Activated T-cell treated with anti-CD3 and anti-CD28 coated beads, Interleukin-2, amount 50 U/mL, for 4 hours (primary cell): Measurements from ENCODE around the gene LUC7L2. TPM values are rescaled to one million over a fixed set of nuclear protein-coding genes. Genes with fewer than 3 reads are reported as not detected.
"Not testable (repeated sequence)": the region's sequence is repeated elsewhere in the genome, so short reads cannot be mapped to it uniquely, and the experiment has no call there.

ENCODE experiments used
- ATAC-seq, 2 donors: fragments of 200-7000 bp; cut with Tn5 transposase; one replicate each; pipeline ENCODE4 v1.10.0; 2021
- DNase-seq: peaks from one replicate; pipeline ENCODE4 v3.0.0-alpha.2; 2020
- H3K27me3 Mint-ChIP-seq: one replicate; pipeline ENCODE4 v1.8.0; 2021; ENCODE audit warnings: low read depth, mixed read lengths
- H3K36me3 Mint-ChIP-seq: one replicate; pipeline ENCODE4 v1.8.0; 2022; ENCODE audit warnings: mixed read lengths; ENCODE audit not compliant: insufficient read depth
- H3K4me1 Mint-ChIP-seq: one replicate; pipeline ENCODE4 v1.8.0; 2021; ENCODE audit warnings: low read depth, mixed read lengths
- H3K4me3 Mint-ChIP-seq: one replicate; pipeline ENCODE4 v1.8.0; 2021; ENCODE audit warnings: mild to moderate bottlenecking, moderate library complexity, mixed read lengths
- H3K9me3 Mint-ChIP-seq: one replicate; pipeline ENCODE4 v1.8.0; 2021; ENCODE audit warnings: mixed read lengths
- total RNA-seq, 3 donors: library from RNA; stranded (reverse); gene quantifications; one replicate each; pipeline ENCODE4 v1.2.1, GENCODE V29; 2021

LUC7L2 gene
- total RNA-seq, 3 donors from 2014 or later: 198 to 214 (median 207) TPM

DNA sequence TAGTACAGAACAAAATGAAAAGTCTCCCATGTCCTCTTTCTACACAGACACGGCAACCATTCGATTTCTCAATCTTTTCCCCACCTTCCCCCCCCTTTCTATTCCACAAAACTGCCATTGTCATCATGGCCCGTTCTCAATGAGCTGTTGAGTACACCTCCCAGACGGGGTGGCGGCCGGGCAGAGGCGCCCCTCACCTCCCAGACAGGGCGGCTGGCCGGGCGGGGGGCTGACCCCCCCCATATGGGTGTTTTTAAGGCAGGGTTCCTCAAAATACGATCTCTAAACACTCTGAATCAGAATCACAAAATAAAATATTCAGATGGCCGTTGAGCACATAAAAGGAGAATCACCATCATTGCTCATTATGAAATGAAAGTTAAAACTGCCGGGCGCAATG, 70.0 kb downstream of the LUC7L2 start:
- H3K27me3 Mint-ChIP-seq, H3K4me3 Mint-ChIP-seq, ATAC-seq, H3K9me3 Mint-ChIP-seq, DNase-seq, H3K4me1 Mint-ChIP-seq: not testable (repeated sequence)
- peaks cover 16% of the 10 kb centered on the region for H3K36me3 Mint-ChIP-seq

- H3K9me3 Mint-ChIP-seq: no peaks in the 10 kb centered on the region
- H3K4me1 Mint-ChIP-seq: peaks cover 8% of the 10 kb centered on the region
- DNase-seq (no peak), ATAC-seq (no peak)
- H3K27me3 Mint-ChIP-seq: no peaks in the 10 kb centered on the region
- H3K4me3 Mint-ChIP-seq: no peak overlapping the region
- peaks cover 15% of the 10 kb centered on the region for H3K36me3 Mint-ChIP-seq
Observed at GRCh38 chr7:139430443-139430842, 70.7 kb downstream of the LUC7L2 start.

DNA sequence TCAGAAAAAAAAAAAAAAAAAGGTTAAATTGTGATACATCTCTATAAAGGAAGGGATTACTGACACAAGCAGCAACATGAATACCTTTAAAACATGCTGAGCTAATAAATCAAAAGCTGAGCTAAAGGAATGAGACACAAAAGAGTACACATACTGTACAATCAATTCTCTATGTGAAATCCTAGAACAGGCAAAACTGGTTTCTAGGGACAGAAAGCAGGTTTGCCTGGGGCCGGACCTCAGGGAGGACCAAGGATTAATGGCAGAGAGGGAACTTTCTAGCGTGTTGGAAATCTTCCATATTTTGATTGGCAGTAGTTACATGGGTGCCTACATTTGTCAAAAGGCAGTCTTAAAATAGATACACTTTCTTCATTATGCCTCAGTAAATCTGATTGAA, 71.3 kb downstream of the LUC7L2 start:
- no peaks in the 10 kb centered on the region for H3K9me3 Mint-ChIP-seq
- peaks cover 18% of the 10 kb centered on the region for H3K36me3 Mint-ChIP-seq
- ATAC-seq (no peak), DNase-seq (no peak)
- no peaks in the 10 kb centered on the region for H3K27me3 Mint-ChIP-seq
- H3K4me3 Mint-ChIP-seq: no peak overlapping the region
- peaks cover 11% of the 10 kb centered on the region for H3K4me1 Mint-ChIP-seq

GRCh38 chr7:139431459-139431858, 71.8 kb downstream of the LUC7L2 start:
- no peak for DNase-seq
- Mint-ChIP-seq H3K4me3 (no peak overlapping the region), H3K4me1 (peaks cover 11% of the 10 kb centered on the region), H3K27me3 (no peaks in the 10 kb centered on the region), H3K9me3 (no peaks in the 10 kb centered on the region), H3K36me3 (peaks cover 18% of the 10 kb centered on the region)
- no peak for ATAC-seq

DNA sequence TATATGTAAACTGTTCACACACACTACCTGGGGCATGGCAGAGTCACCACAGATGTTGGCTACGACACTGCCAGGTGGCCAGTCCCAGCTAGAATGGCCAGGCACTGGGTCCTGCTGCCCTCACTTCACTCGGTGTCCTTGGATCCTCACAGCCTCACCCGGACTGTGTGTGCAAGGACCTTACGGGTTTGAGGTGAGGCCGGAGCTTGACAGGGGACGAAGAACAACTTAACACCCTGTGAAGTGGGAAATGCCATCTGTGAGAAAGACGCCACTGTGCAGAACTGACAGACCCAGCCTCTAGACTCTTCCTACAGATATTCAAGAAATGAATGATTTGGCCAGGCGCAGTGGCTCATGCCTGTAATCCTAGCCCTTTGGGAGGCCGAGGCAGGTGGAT, 77.1 kb downstream of the LUC7L2 start:
- Mint-ChIP-seq H3K9me3 (no peaks in the 10 kb centered on the region), H3K4me3 (no peak overlapping the region), H3K4me1 (peaks cover 11% of the 10 kb centered on the region), H3K27me3 (no peaks in the 10 kb centered on the region), H3K36me3 (peaks cover 9% of the 10 kb centered on the region)
- DNase-seq: no peak
- ATAC-seq: no peak

DNA sequence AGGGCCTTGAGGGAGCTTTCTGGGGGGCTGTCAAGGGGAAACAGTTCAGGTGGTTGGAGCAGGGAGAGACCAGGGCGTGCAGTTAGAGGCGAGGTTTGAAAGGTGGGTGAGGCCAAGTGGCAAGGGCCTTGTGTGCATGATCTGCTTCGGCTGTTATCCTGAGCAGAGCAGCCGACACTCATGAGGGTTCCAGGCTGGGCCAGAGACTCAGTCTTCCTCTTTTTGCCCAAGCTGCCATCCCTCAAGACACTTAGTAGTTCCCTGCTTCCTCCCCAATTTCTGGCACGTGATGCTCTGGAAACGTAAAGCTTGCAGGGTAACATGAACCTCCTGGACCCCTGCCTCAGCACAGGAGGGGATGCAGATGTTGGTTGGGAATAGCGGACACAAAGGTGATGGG, 79.7 kb downstream of the LUC7L2 start:
- H3K4me3 Mint-ChIP-seq: no peak overlapping the region
- H3K4me1 Mint-ChIP-seq: peaks cover 7% of the 10 kb centered on the region
- no peaks in the 10 kb centered on the region for H3K9me3 Mint-ChIP-seq
- H3K36me3 Mint-ChIP-seq: peaks cover 4% of the 10 kb centered on the region
- no peaks in the 10 kb centered on the region for H3K27me3 Mint-ChIP-seq
- DNase-seq (no peak), ATAC-seq (no peak)

DNA sequence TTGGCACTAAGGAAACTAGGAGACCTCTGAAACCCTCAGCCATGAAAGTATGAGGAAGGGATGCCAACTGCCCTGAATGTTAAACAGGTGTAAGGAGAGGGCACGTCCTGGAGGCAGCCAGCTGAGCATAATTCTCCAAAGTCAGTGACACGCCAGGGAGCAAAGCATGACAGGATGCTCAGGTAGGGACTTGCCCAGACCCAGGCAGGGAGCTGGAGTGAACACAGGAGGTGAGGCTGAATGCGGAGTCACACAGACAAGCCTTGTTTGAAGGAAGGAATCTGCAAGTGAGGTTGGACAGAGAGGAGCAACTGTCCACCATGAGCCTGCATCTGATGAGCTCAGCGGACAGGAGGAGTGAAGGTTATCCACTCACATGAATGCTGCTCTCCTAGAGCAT, 82.3 kb downstream of the LUC7L2 start:
- Mint-ChIP-seq H3K4me1 (no peaks in the 10 kb centered on the region), H3K9me3 (no peaks in the 10 kb centered on the region), H3K27me3 (no peaks in the 10 kb centered on the region), H3K4me3 (no peak overlapping the region), H3K36me3 (no peaks in the 10 kb centered on the region)
- ATAC-seq (no peak), DNase-seq (no peak)

DNA sequence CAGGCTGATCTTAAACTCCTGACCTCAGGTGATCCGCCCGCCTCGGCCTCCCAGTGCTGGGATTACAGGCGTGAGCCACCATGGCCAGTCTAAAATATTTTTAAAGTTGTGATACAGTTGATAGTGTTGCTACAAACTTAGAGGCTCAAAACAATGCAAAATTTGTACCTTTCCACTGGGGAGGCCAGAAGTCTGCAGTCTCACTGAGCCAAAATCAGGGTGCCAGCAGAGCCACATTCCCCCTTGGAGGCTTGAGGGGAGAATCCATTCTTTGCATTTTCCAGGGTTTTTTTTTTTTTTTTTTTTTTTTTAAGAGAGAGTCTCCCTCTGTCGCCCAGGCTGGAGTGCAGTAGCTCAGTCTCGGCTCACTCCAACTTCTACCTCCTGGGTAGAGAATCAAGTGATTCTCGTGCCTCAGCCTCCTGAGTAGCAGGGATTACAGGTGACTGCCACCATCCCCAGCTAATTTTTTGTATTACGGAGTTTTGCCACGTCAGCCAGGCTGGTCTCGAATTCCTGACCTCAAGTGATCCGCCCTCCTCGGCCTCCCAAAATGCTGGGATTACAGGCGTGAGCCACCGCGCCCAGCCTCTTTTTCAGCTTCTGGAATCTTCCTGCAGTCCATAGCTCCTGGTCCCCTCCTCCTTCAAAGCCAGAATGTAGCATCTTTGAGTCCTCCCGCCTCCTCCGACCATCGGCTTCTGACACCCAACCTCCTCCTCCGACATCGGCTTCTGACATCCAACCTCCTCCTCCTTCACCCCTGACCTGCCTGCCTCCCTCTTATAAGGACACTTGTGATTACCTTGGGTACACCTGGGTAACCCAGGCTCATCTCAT, 86.6 kb downstream of the LUC7L2 start:
- ATAC-seq: no peak
- H3K9me3 Mint-ChIP-seq: no peaks in the 10 kb centered on the region
- no peaks in the 10 kb centered on the region for H3K27me3 Mint-ChIP-seq
- H3K4me3 Mint-ChIP-seq: no peak overlapping the region
- no peaks in the 10 kb centered on the region for H3K36me3 Mint-ChIP-seq
- H3K4me1 Mint-ChIP-seq: no peaks in the 10 kb centered on the region
- no peak for DNase-seq

DNA sequence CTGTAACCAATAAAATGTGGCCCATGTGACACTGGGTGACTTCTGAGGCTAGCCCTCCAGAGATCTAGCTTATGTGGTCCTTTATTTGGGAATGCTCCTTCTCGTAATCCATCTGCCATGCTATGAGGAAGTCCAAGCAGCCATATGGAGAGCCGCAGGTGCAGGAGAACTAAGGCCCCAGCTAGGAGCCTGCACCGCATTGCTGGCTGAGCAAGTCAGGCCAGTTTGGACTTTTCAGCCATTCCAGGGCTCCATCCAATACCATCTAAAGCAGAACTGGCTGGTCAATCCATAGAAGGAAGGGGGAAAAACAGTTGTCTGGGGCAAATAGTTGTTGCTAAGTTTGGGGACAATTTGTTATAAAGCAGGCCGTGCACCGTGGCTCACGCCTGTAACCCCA, 91.2 kb downstream of the LUC7L2 start:
- H3K4me1 Mint-ChIP-seq: no peaks in the 10 kb centered on the region
- H3K9me3 Mint-ChIP-seq: no peaks in the 10 kb centered on the region
- H3K27me3 Mint-ChIP-seq: no peaks in the 10 kb centered on the region
- H3K4me3 Mint-ChIP-seq: no peak overlapping the region
- ATAC-seq (no peak), DNase-seq (no peak)
- H3K36me3 Mint-ChIP-seq: no peaks in the 10 kb centered on the region

DNA sequence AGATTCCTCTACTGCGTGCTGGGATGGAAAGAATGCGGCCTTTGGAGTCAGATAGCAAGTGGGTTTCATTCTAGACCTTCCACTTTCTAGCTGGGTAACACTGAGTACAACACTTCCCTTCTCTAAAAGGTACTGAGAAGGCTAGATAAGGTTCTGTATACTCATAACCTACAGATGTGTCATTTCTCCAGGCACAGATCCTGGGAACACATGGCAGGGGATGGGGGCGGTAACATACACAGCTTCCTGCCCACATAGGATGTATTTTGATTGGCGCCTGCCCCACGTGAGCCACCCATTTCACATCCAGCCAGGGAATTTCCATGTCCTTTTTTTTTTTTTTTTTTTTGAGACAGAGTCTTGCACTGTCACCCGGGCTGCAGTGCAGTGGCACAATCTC, 91.9 kb downstream of the LUC7L2 start:
- no peaks in the 10 kb centered on the region for H3K4me1 Mint-ChIP-seq
- H3K27me3 Mint-ChIP-seq: no peaks in the 10 kb centered on the region
- H3K9me3 Mint-ChIP-seq: no peaks in the 10 kb centered on the region
- DNase-seq: no peak
- no peak overlapping the region for H3K4me3 Mint-ChIP-seq
- H3K36me3 Mint-ChIP-seq: no peaks in the 10 kb centered on the region
- no peak for ATAC-seq

DNA sequence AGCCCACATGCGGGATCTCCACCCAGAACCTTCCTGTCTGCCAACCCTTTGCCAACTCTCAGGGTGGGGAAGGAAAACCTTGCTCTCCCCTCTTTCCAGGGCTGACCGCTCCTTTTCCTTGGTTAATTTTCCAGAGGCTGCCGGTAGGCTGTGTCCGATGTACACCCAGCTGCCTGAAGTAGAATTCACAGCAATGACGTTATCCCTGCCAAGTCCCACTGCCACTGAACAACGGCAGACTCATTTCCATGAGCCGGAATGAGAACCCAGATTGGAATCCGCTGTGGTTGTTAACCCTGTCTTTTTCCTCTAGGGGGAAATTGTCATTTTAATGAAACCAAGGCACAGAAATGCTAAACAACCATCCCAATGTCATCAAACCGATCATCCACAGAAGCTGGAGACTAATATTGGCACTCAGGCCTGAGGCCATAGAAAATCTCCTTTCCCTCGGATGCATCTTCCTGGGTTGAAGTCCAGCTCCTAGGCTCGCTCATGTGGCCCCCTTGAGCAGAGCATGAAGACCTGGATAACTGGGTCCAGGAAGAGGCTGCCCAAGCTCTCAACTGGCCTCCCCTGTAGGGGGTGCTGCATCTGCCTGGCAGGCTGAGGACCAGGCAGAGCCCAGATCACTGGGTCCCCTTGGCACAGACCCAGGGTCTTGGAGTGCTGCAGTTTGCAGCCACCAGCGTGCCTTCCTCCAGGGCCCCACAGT, 93.4 kb downstream of the LUC7L2 start:
- ATAC-seq: no peak
- Mint-ChIP-seq H3K27me3 (no peaks in the 10 kb centered on the region), H3K4me3 (no peak overlapping the region), H3K9me3 (no peaks in the 10 kb centered on the region), H3K36me3 (no peaks in the 10 kb centered on the region), H3K4me1 (no peaks in the 10 kb centered on the region)
- no peak for DNase-seq

GRCh38 chr7:139453673-139454321, 94.1 kb downstream of the LUC7L2 start:
- ATAC-seq (no peak), DNase-seq (no peak)
- Mint-ChIP-seq H3K4me3 (no peak overlapping the region), H3K9me3 (no peaks in the 10 kb centered on the region), H3K27me3 (no peaks in the 10 kb centered on the region), H3K4me1 (no peaks in the 10 kb centered on the region), H3K36me3 (no peaks in the 10 kb centered on the region)

GRCh38 chr7:139455789-139456188, 96.1 kb downstream of the LUC7L2 start:
- no peaks in the 10 kb centered on the region for H3K36me3 Mint-ChIP-seq
- H3K4me1 Mint-ChIP-seq: no peaks in the 10 kb centered on the region
- H3K9me3 Mint-ChIP-seq: no peaks in the 10 kb centered on the region
- H3K27me3 Mint-ChIP-seq: no peaks in the 10 kb centered on the region
- ATAC-seq: no peak
- H3K4me3 Mint-ChIP-seq: no peak overlapping the region
- no peak for DNase-seq

DNA sequence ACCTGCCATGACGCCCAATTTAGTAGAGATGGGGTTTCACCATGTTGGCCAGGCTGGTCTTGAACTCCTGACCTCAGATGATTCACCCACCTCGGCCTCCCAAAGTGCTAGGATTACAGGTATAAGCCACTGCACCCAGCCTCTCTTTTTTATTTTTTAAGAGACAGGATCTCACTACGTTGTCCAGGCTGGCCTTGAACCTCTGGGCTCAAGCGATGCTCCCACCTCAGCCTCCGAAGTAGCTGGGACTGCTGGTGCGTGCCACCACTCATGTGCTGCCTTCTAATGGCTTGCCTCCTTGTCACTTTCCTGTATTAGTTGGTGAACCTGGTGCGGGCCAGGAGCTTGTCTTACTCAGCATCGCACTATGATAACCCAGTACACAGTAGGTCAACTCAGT, 96.8 kb downstream of the LUC7L2 start:
- ATAC-seq: no peak

More for the DNA sequence above, 96.8 kb downstream of the LUC7L2 start:
- Mint-ChIP-seq H3K4me1 (no peaks in the 10 kb centered on the region), H3K4me3 (no peak overlapping the region), H3K27me3 (no peaks in the 10 kb centered on the region), H3K36me3 (no peaks in the 10 kb centered on the region), H3K9me3 (no peaks in the 10 kb centered on the region)
- DNase-seq: no peak
